Medulla oblongata (tissue), 1 donor: ENCODE data around the gene CYP2W1.
"Not testable (repeated sequence)": the region's sequence is repeated elsewhere in the genome, so short reads cannot be mapped to it uniquely, and the experiment has no call there.

ENCODE experiments used
- DNase-seq: peaks from one replicate; pipeline ENCODE4 v3.0.0-alpha.2; 2015; ENCODE audit errors: extremely low spot score

Gene CYP2W1

GRCh38 chr7:997404-998395 lies 14.7 kb downstream of the CYP2W1 start:
- no peak for DNase-seq

- no peak for DNase-seq
These were observed 16.3 kb downstream of the CYP2W1 start for GRCh38 chr7:999149-999879.

GRCh38 chr7:999941-1000935 lies 17.3 kb downstream of the CYP2W1 start:
- DNase-seq: no peak

GRCh38 chr7:1001069-1001770 lies 18.2 kb downstream of the CYP2W1 start:
- not testable (repeated sequence) for DNase-seq

- not testable (repeated sequence) for DNase-seq
These were observed 19.0 kb downstream of the CYP2W1 start for GRCh38 chr7:1002026-1002425.

- not testable (repeated sequence) for DNase-seq
These were observed 19.5 kb downstream of the CYP2W1 start for GRCh38 chr7:1002445-1002844.

- no peak for DNase-seq
These were observed 21.3 kb downstream of the CYP2W1 start for GRCh38 chr7:1004018-1004852.

GRCh38 chr7:1005303-1005702 lies 22.3 kb downstream of the CYP2W1 start:
- no peak for DNase-seq

- DNase-seq: no peak
These were observed 24.9 kb downstream of the CYP2W1 start for GRCh38 chr7:1007901-1008300.

- DNase-seq: no peak
These were observed 25.9 kb downstream of the CYP2W1 start for GRCh38 chr7:1008733-1009363.

- no peak for DNase-seq
These were observed 26.8 kb downstream of the CYP2W1 start for GRCh38 chr7:1009747-1010146.

- no peak for DNase-seq
These were observed 27.2 kb downstream of the CYP2W1 start for GRCh38 chr7:1010226-1010625.

GRCh38 chr7:1011297-1012003 lies 28.5 kb downstream of the CYP2W1 start:
- no peak for DNase-seq

GRCh38 chr7:1012004-1012715 lies 29.2 kb downstream of the CYP2W1 start:
- DNase-seq: no peak

- no peak for DNase-seq
These were observed 29.7 kb downstream of the CYP2W1 start for GRCh38 chr7:1012716-1013095.

- DNase-seq: no peak
These were observed 30.6 kb downstream of the CYP2W1 start for GRCh38 chr7:1013581-1013980.

- no peak for DNase-seq
These were observed 31.7 kb downstream of the CYP2W1 start for GRCh38 chr7:1014681-1015080.
